Measurements from ENCODE around the gene AQP2. TPM values are rescaled to one million over a fixed set of nuclear protein-coding genes. Genes with fewer than 3 reads are reported as not detected.

AQP2 gene
- total RNA-seq, 3 donors from 2014 or later (not counting 1 experiment from before 2014, with no cell fraction given): not detected

DNA sequence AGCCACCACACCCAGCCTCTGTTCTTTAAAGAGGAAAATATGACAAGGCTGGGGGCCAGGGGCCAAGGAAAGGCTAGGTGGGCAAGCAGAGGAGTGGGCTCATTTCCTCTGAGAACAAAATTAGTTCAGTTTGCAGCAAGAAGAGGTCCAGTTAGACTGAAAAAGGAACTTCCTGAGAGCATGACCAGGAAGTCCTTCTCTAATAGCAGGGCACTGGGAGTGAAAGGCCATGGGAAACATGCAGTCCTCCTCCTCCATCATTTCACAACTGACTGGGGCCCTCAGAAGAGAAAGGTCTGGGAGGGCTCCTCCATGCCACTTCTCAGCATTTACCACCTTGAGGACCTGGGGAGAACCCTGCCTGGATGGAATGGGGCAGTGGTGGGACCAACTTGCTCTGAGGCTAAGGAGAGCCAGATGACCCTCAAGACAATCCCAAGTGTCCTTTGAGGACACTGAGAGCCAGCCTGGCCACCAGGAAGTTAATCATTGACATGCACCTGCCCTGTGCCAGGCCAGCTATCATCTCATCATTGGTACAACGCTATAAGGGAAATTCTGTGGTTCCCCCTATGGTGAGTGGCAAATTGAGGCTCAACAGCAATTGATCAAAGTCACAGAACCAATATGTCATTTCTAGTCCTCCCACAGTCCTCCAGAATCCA is 2.0 kb downstream of the AQP2 start:
- H3K4me1 ChIP-seq (ENCODE audit: control insufficient read depth, insufficient read depth, low read length): no peaks in the 10 kb centered on the region
- no peaks in the 10 kb centered on the region for H3K36me3 ChIP-seq (ENCODE audit: control insufficient read depth, insufficient read depth, low read length)
- 36% methylated on average over 1 of the region's 1 CpG for WGBS (ENCODE audit: insufficient coverage)
- ATAC-seq (no peak), DNase-seq (no peak)
- intact Hi-C loops (cut with micrococcal nuclease): no loop called here
- no peaks in the 10 kb centered on the region for H3K36me3 Mint-ChIP-seq
- no peak overlapping the region for H3K27ac ChIP-seq (ENCODE audit: low read length)
- H3K27me3 Mint-ChIP-seq (ENCODE audit: low read depth in 2 of 2): peaks cover 35 to 37% of the 10 kb centered on the region in 2 donors
- H3K27ac Mint-ChIP-seq: no peak overlapping the region
- H3K4me1 Mint-ChIP-seq: no peaks in the 10 kb centered on the region
- no peaks in the 10 kb centered on the region for H3K9me3 ChIP-seq (ENCODE audit: control insufficient read depth, insufficient read depth, low read length)
- H3K4me3 ChIP-seq (ENCODE audit: low read length): no peak overlapping the region
- TF ChIP-seq, protein P1, sequence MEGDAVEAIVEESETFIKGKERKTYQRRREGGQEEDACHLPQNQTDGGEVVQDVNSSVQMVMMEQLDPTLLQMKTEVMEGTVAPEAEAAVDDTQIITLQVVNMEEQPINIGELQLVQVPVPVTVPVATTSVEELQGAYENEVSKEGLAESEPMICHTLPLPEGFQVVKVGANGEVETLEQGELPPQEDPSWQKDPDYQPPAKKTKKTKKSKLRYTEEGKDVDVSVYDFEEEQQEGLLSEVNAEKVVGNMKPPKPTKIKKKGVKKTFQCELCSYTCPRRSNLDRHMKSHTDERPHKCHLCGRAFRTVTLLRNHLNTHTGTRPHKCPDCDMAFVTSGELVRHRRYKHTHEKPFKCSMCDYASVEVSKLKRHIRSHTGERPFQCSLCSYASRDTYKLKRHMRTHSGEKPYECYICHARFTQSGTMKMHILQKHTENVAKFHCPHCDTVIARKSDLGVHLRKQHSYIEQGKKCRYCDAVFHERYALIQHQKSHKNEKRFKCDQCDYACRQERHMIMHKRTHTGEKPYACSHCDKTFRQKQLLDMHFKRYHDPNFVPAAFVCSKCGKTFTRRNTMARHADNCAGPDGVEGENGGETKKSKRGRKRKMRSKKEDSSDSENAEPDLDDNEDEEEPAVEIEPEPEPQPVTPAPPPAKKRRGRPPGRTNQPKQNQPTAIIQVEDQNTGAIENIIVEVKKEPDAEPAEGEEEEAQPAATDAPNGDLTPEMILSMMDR (IDR thresholded peaks at IDR 0.05): no peak
- H3K27me3 ChIP-seq (ENCODE audit: control insufficient read depth, insufficient read depth, low read length): peaks cover 7% of the 10 kb centered on the region
- no peak overlapping the region for H3K4me3 Mint-ChIP-seq
- no peaks in the 10 kb centered on the region for H3K9me3 Mint-ChIP-seq

DNA sequence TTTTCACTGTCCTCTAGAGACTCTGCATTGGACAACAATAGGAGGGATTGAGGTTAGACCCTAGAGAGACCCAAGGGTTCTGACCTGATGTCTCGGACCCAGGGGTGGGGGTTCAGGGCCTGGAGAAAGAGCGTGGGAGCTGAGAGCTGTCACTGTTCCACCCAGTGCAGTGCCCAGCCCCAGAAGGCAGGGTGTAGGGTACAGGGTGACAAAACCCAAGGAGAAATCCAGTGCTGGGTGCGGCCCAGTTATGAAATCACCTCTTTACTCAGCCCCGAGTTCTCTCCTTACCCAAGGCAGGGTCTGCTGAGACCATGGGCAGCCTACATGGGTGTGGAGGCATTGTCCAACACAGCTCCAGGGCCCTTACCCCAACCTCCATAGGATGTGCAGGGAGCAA is 2.6 kb downstream of the AQP2 start:
- Mint-ChIP-seq H3K4me3 (no peak overlapping the region), H3K36me3 (no peaks in the 10 kb centered on the region), H3K27ac (no peak overlapping the region), H3K9me3 (no peaks in the 10 kb centered on the region), H3K4me1 (no peaks in the 10 kb centered on the region), H3K27me3 (ENCODE audit: low read depth in 2 of 2) (peaks cover 41 to 42% of the 10 kb centered on the region in 2 donors)
- H3K9me3 ChIP-seq (ENCODE audit: control insufficient read depth, insufficient read depth, low read length): no peaks in the 10 kb centered on the region
- TF ChIP-seq, protein P1 (IDR thresholded peaks at IDR 0.05): no peak
- peaks cover 7% of the 10 kb centered on the region for H3K27me3 ChIP-seq (ENCODE audit: control insufficient read depth, insufficient read depth, low read length)
- H3K4me1 ChIP-seq (ENCODE audit: control insufficient read depth, insufficient read depth, low read length): no peaks in the 10 kb centered on the region
- no peak overlapping the region for H3K4me3 ChIP-seq (ENCODE audit: low read length)
- 81% methylated on average over 4 of the region's 4 CpGs for WGBS (ENCODE audit: insufficient coverage)
- H3K36me3 ChIP-seq (ENCODE audit: control insufficient read depth, insufficient read depth, low read length): no peaks in the 10 kb centered on the region
- H3K27ac ChIP-seq (ENCODE audit: low read length): no peak overlapping the region
- intact Hi-C loops (cut with micrococcal nuclease): no loop called here
- ATAC-seq (no peak), DNase-seq (no peak)

GRCh38 chr12:49953961-49954846 is 3.7 kb downstream of the AQP2 start:
- Mint-ChIP-seq H3K27me3 (ENCODE audit: low read depth in 2 of 2) (peaks cover 50 to 52% of the 10 kb centered on the region in 2 donors), H3K36me3 (no peaks in the 10 kb centered on the region)

More at GRCh38 chr12:49953961-49954846, 3.7 kb downstream of the AQP2 start:
- Histone ChIP-seq H3K4me1 (ENCODE audit: control insufficient read depth, insufficient read depth, low read length) (no peaks in the 10 kb centered on the region), H3K36me3 (ENCODE audit: control insufficient read depth, insufficient read depth, low read length) (no peaks in the 10 kb centered on the region), H3K4me3 (ENCODE audit: low read length) (no peak overlapping the region), H3K27me3 (ENCODE audit: control insufficient read depth, insufficient read depth, low read length) (peaks cover 16% of the 10 kb centered on the region), H3K9me3 (ENCODE audit: control insufficient read depth, insufficient read depth, low read length) (no peaks in the 10 kb centered on the region), H3K27ac (ENCODE audit: low read length) (no peak overlapping the region)
- intact Hi-C loops (cut with micrococcal nuclease): no loop called here
- TF ChIP-seq, protein P1 (IDR thresholded peaks at IDR 0.05): no peak
- DNase-seq: no peak
- Mint-ChIP-seq H3K4me1 (no peaks in the 10 kb centered on the region), H3K4me3 (no peak overlapping the region), H3K27ac (no peak overlapping the region), H3K9me3 (no peaks in the 10 kb centered on the region)
- 60% methylated on average over 21 of the region's 21 CpGs for WGBS (ENCODE audit: insufficient coverage)
- ATAC-seq: no peak
